GM23338 (cell line): ENCODE measurements around the gene HMOX2. TPM values are rescaled to one million over a fixed set of nuclear protein-coding genes. Genes with fewer than 3 reads are reported as not detected.

Experiments
- ATAC-seq: fragments of 200-7000 bp; cut with Tn5 transposase; 3 replicates; pipeline ENCODE4 v1.9.1; 2020
- DNase-seq: peaks from one replicate; pipeline ENCODE4 v3.0.0-alpha.2; 2015; ENCODE audit warnings: low spot score
- H2AFZ ChIP-seq: fragments of 200-600 bp; sonication (generic); 2 replicates; pipeline ENCODE4 v1.8.0; 2016; ENCODE audit warnings: antibody characterized with exemption, mild to moderate bottlenecking, moderate library complexity
- H3F3A ChIP-seq: fragments of 200-600 bp; sonication (generic); replicated peaks from 2 replicates; pipeline ENCODE4 v1.8.0; 2017; ENCODE audit warnings: antibody characterized with exemption, mixed run types, low read depth
- H3K27ac ChIP-seq: fragments of 200-600 bp; sonication (generic); 2 replicates; pipeline ENCODE4 v1.6.1; 2016; ENCODE audit warnings: low read depth
- H3K27me3 ChIP-seq: fragments of 200-600 bp; sonication (generic); 2 replicates; pipeline ENCODE4 v1.8.0; 2016; ENCODE audit warnings: mild to moderate bottlenecking, mixed run types, moderate library complexity; ENCODE audit not compliant: insufficient read depth
- H3K36me3 ChIP-seq: fragments of 200-600 bp; sonication (generic); 2 replicates; pipeline ENCODE4 v1.8.0; 2016; ENCODE audit warnings: mild to moderate bottlenecking; ENCODE audit not compliant: insufficient read depth
- H3K4me1 ChIP-seq: fragments of 200-600 bp; sonication (generic); 2 replicates; pipeline ENCODE4 v1.8.0; 2016; ENCODE audit warnings: mild to moderate bottlenecking, moderate library complexity; ENCODE audit not compliant: insufficient read depth
- H3K4me2 ChIP-seq: fragments of 200-600 bp; sonication (generic); 2 replicates; pipeline ENCODE4 v1.7.1; 2017; ENCODE audit warnings: mixed run types
- H3K4me3 ChIP-seq: fragments of 200-600 bp; sonication (generic); 2 replicates; pipeline ENCODE4 v1.6.1; 2016; ENCODE audit warnings: mixed run types
- H3K79me2 ChIP-seq: fragments of 200-600 bp; sonication (generic); replicated peaks from 2 replicates; pipeline ENCODE4 v1.8.0; 2017; ENCODE audit warnings: mild to moderate bottlenecking; ENCODE audit not compliant: insufficient read depth
- H3K9me2 ChIP-seq: fragments of 200-600 bp; sonication (generic); 2 replicates; pipeline ENCODE4 v1.8.0; 2017; ENCODE audit not compliant: insufficient read depth
- H4K20me1 ChIP-seq: fragments of 200-600 bp; sonication (generic); replicated peaks from 2 replicates; pipeline ENCODE4 v1.8.0; 2017; ENCODE audit warnings: mild to moderate bottlenecking; ENCODE audit not compliant: insufficient read depth
- H3K27ac Mint-ChIP-seq: 2 replicates; pipeline ENCODE4 v1.8.0; 2020; ENCODE audit warnings: inconsistent platforms, mild to moderate bottlenecking, moderate library complexity, mixed read lengths
- H3K27me3 Mint-ChIP-seq: 3 replicates; pipeline ENCODE4 v1.8.0; 2022; ENCODE audit warnings: low read depth, mild to moderate bottlenecking, moderate library complexity, mixed read lengths, inconsistent platforms; ENCODE audit not compliant: insufficient read depth, poor library complexity
- H3K36me3 Mint-ChIP-seq: 3 replicates; pipeline ENCODE4 v1.8.0; 2021; ENCODE audit warnings: low read depth, mild to moderate bottlenecking, inconsistent platforms, moderate library complexity, mixed read lengths
- H3K4me1 Mint-ChIP-seq: 3 replicates; pipeline ENCODE4 v1.8.0; 2020; ENCODE audit warnings: mild to moderate bottlenecking, inconsistent platforms, mixed read lengths
- H3K4me3 Mint-ChIP-seq: 3 replicates; pipeline ENCODE4 v1.8.0; 2021; ENCODE audit warnings: moderate library complexity, mild to moderate bottlenecking, inconsistent platforms, mixed read lengths
- H3K9me3 Mint-ChIP-seq: 3 replicates; pipeline ENCODE4 v1.8.0; 2020; ENCODE audit warnings: moderate library complexity, mild to moderate bottlenecking, inconsistent platforms, mixed read lengths
- CREB1 ChIP-seq: fragments of 250-450 bp; sonication (Bioruptor Pico); IDR thresholded peaks from 2 replicates; pipeline ENCODE4 v1.5.0; 2020; ENCODE audit warnings: low read depth, mild to moderate bottlenecking, moderate library complexity
- ETS1 ChIP-seq: IDR thresholded peaks from 2 replicates; pipeline ENCODE4 v1.6.1; 2016; ENCODE audit warnings: antibody characterized with exemption
- EZH2phosphoT487 ChIP-seq: fragments of 200-600 bp; sonication (generic); IDR thresholded peaks from one replicate; pipeline ENCODE4 v1.8.1; 2018; ENCODE audit warnings: antibody characterized with exemption; ENCODE audit not compliant: unreplicated experiment
- NANOG ChIP-seq: IDR thresholded peaks from 2 replicates; pipeline ENCODE4 v1.6.1; 2016; ENCODE audit warnings: antibody characterized with exemption, borderline replicate concordance
- POLR2AphosphoS5 ChIP-seq: IDR thresholded peaks from 2 replicates; pipeline ENCODE4 v1.6.1; 2016; ENCODE audit warnings: antibody characterized with exemption, low read depth
- ZNF462 ChIP-seq: fragments of 250-450 bp; sonication (Bioruptor Pico); IDR thresholded peaks from 2 replicates; pipeline ENCODE4 v1.5.0; 2020; ENCODE audit warnings: mild to moderate bottlenecking, moderate library complexity
- polyA plus RNA-seq: library from polyadenylated mRNA; unstranded; fragments of >200 nt; fragmentation: Nextera tagmentation; extraction: Ambion mirVana; gene quantifications from 2 replicates; pipeline ENCODE4 v1.2.1, GENCODE V29; 2016
- total RNA-seq: library from RNA; depleted of rRNA; stranded (reverse); fragments of >200 nt; shearing (Covaris generic); gene quantifications from 2 replicates; pipeline ENCODE4 v1.2.3, GENCODE V29; 2014

The HMOX2 gene
- total and polyA plus RNA-seq, 2 experiments from 2014 or later = 33.0 to 38.1 TPM

- peaks cover 61% of the 10 kb centered on the region for H3K36me3 ChIP-seq
- H3K4me2 ChIP-seq = no peak overlapping the region
- H4K20me1 ChIP-seq = 0 out of 2 replicates have a peak, but pooled peaks cover 1% of the 10 kb centered on the region
- Mint-ChIP-seq H3K27ac (no peak overlapping the region), H3K4me3 (no peak overlapping the region), H3K36me3 (peaks cover 85% of the 10 kb centered on the region), H3K4me1 (no peaks in the 10 kb centered on the region), H3K9me3 (no peaks in the 10 kb centered on the region), H3K27me3 (peaks cover 10% of the 10 kb centered on the region)
- no peak for TF ChIP-seq EZH2phosphoT487
- TF ChIP-seq NANOG = no peak
- no peak for TF ChIP-seq CREB1 (CRISPR knock-in tag)
- no peak for TF ChIP-seq ETS1
- no peak for TF ChIP-seq ZNF462
- no peak overlapping the region for H3K4me3 ChIP-seq
- H3K4me1 ChIP-seq = no peaks in the 10 kb centered on the region
- H3K27me3 ChIP-seq = no peaks in the 10 kb centered on the region
- no peak for DNase-seq
- ATAC-seq = no peak
- H3K79me2 ChIP-seq = no peaks in the 10 kb centered on the region
- H3F3A ChIP-seq = 0 out of 2 replicates have a peak, but pooled peaks cover 2% of the 10 kb centered on the region
- H3K27ac ChIP-seq = no peak overlapping the region
- no peaks in the 10 kb centered on the region for H3K9me2 ChIP-seq
- no peak overlapping the region for H2AFZ ChIP-seq
These were observed 33.8 kb upstream of the HMOX2 start for GRCh38 chr16:4442371-4442770.

GRCh38 chr16:4443271-4443670 is 32.9 kb upstream of the HMOX2 start:
- Histone ChIP-seq H3F3A (0 out of 2 replicates have a peak, but pooled peaks cover 2% of the 10 kb centered on the region), H3K27me3 (no peaks in the 10 kb centered on the region), H3K4me3 (no peak overlapping the region), H3K79me2 (no peaks in the 10 kb centered on the region), H2AFZ (no peak overlapping the region), H3K27ac (no peak overlapping the region), H3K9me2 (no peaks in the 10 kb centered on the region), H4K20me1 (0 out of 2 replicates have a peak, but pooled peaks cover 3% of the 10 kb centered on the region), H3K36me3 (peaks cover 54% of the 10 kb centered on the region), H3K4me1 (no peaks in the 10 kb centered on the region), H3K4me2 (no peak overlapping the region)
- no peak for DNase-seq
- Mint-ChIP-seq H3K9me3 (no peaks in the 10 kb centered on the region), H3K4me3 (no peak overlapping the region), H3K4me1 (no peaks in the 10 kb centered on the region), H3K27ac (no peak overlapping the region), H3K36me3 (peaks cover 84% of the 10 kb centered on the region), H3K27me3 (peaks cover 10% of the 10 kb centered on the region)
- no peak for ATAC-seq
- TF ChIP-seq NANOG (no peak), POLR2AphosphoS5 (no peak)
